HepG2 (cell line): ENCODE data around the gene SMARCA5. TPM values are rescaled to one million over a fixed set of nuclear protein-coding genes. Genes with fewer than 3 reads are reported as not detected.

Experiments
- ATAC-seq: fragments of 200-7000 bp; cut with Tn5 transposase; 3 replicates; pipeline ENCODE4 v1.9.1; 2020; ENCODE audit warnings: mild to moderate bottlenecking, moderate library complexity
- BruUV-seq: library from RNA; stranded (reverse); fragments of 400-500 nt; replicated peaks from 2 replicates; lab custom pipeline; 2021; lab: Mats Ljungman, UMichigan
- CTCF ChIA-PET: fragments of 300-600 bp; formaldehyde crosslinking; extraction: SDS; loops from one replicate; lab custom pipeline; 2021; ENCODE audit warnings: low total read pairs, inconsistent platforms, low intra/inter-chr PET ratio; lab: Yijun Ruan, JAX
- POLR2A ChIA-PET: fragments of 350-600 bp; sonication (Branson Sonifier 250); formaldehyde crosslinking; loops from one replicate; lab custom pipeline; 2020; ENCODE audit warnings: antibody characterized with exemption, inconsistent platforms; lab: Yijun Ruan, JAX
- DNase-seq: peaks from one replicate; pipeline ENCODE4 v3.0.0-alpha.2; 2015; ENCODE audit warnings: low spot score
- FAIRE-seq: peaks from 3 replicates; lab custom pipeline; 2011; peaks lifted over from hg19 to GRCh38; lab: Jason Lieb, UNC
- H2AFZ ChIP-seq: one replicate; pipeline ENCODE4 v1.6.1; 2011; ENCODE audit warnings: low read length, inconsistent platforms
- H3K27ac ChIP-seq: fragments of 300-600 bp; 3 replicates; pipeline ENCODE4 v1.8.0; 2011; ENCODE audit warnings: mixed run types, mild to moderate bottlenecking, mixed read lengths, low read length, inconsistent platforms; ENCODE audit not compliant: insufficient read depth; ENCODE audit errors: extremely low read length
- H3K27me3 ChIP-seq, 2 experiments: fragments of 200-600 bp in 1 of 2; 2 replicates in 1 of 2; 3 replicates in 1 of 2; pipeline versions ENCODE4 v1.6.0 to v1.8.0; 2011; ENCODE audit warnings: low read length in 2 of 2, mild to moderate bottlenecking in 2 of 2, moderate library complexity in 2 of 2, inconsistent platforms in 1 of 2; ENCODE audit not compliant: insufficient read depth in 2 of 2, control insufficient read depth in 1 of 2
- H3K36me3 ChIP-seq, 2 experiments: fragments of 200-600 bp in 1 of 2; replicated peaks in 1 of 2; 2 replicates in 1 of 2; 3 replicates in 1 of 2; pipeline versions ENCODE4 v1.5.1 to v1.8.0; 2011; ENCODE audit warnings: low read length in 2 of 2, inconsistent platforms in 1 of 2; ENCODE audit not compliant: insufficient read depth in 2 of 2, control insufficient read depth in 1 of 2
- H3K4me1 ChIP-seq: 2 replicates; pipeline ENCODE4 v1.5.1; 2012; ENCODE audit warnings: low read length, inconsistent platforms; ENCODE audit not compliant: insufficient read depth
- H3K4me2 ChIP-seq: 2 replicates; pipeline ENCODE4 v1.6.0; 2011; ENCODE audit warnings: low read depth, low read length, inconsistent platforms
- H3K4me3 ChIP-seq, 3 experiments: fragments of 200-600 bp in 1 of 3; sonication (generic), shearing (Covaris generic) in 1 of 3; replicated peaks in 1 of 3; 2 replicates each; pipeline ENCODE4 v1.5.1; 2011 to 2016; ENCODE audit warnings: low read length in 3 of 3, inconsistent platforms in 2 of 3, low read depth in 2 of 3, mild to moderate bottlenecking in 2 of 3, control low read depth in 1 of 3, mixed read lengths in 1 of 3; ENCODE audit not compliant: insufficient read depth in 1 of 3
- H3K79me2 ChIP-seq: one replicate; pipeline ENCODE4 v1.6.1; 2011; ENCODE audit warnings: low read length, inconsistent platforms; ENCODE audit not compliant: insufficient read depth
- H3K9ac ChIP-seq: 2 replicates; pipeline ENCODE4 v1.6.0; 2011; ENCODE audit warnings: mild to moderate bottlenecking, low read depth, low read length, inconsistent platforms; ENCODE audit not compliant: insufficient read depth
- H3K9me3 ChIP-seq: 2 replicates; pipeline ENCODE4 v1.5.1; 2012; ENCODE audit warnings: mild to moderate bottlenecking, low read length
- H4K20me1 ChIP-seq: 2 replicates; pipeline ENCODE4 v1.6.0; 2011; ENCODE audit warnings: inconsistent platforms, mild to moderate bottlenecking, low read length, moderate library complexity; ENCODE audit not compliant: insufficient read depth
- ESRRA ChIP-seq: sonication (generic); formaldehyde crosslinking; IDR thresholded peaks from 2 replicates; pipeline ENCODE4 v1.5.1; 2020; ENCODE audit warnings: mild to moderate bottlenecking, low read depth, missing genetic modification reagents
- HOXD1 ChIP-seq: sonication (generic); formaldehyde crosslinking; IDR thresholded peaks from 2 replicates; pipeline ENCODE4 v1.5.0; 2020; ENCODE audit warnings: missing genetic modification reagents
- KDM5B ChIP-seq: sonication (generic); formaldehyde crosslinking; IDR thresholded peaks from 2 replicates; pipeline ENCODE4 v1.4.0; 2020; ENCODE audit warnings: missing genetic modification reagents, mild to moderate bottlenecking, borderline replicate concordance
- NR2F1 ChIP-seq, 2 experiments: fragments of 450-650 bp in 1 of 2; formaldehyde crosslinking in 1 of 2; IDR thresholded peaks; 2 replicates each; pipeline versions ENCODE4 v1.5.0 to v1.6.1; 2016 to 2020; ENCODE audit warnings: mild to moderate bottlenecking in 1 of 2, missing compliant biosample characterization in 1 of 2, missing genetic modification reagents in 1 of 2, moderate library complexity in 1 of 2
- SMARCC2 ChIP-seq: fragments of 450-650 bp; IDR thresholded peaks from 2 replicates; pipeline ENCODE4 v1.6.1; 2017; ENCODE audit warnings: antibody characterized with exemption, mild to moderate bottlenecking
- SMC3 ChIP-seq: IDR thresholded peaks from 2 replicates; pipeline ENCODE4 v1.6.1; 2011; ENCODE audit warnings: low read length, improper control_type of control experiment
- SRSF9 ChIP-seq: fragments of 200-400 bp; formaldehyde crosslinking; IDR thresholded peaks from 2 replicates; pipeline ENCODE4 v1.6.1; 2018; ENCODE audit warnings: borderline replicate concordance, mild to moderate bottlenecking, low read depth, low read length; ENCODE audit not compliant: insufficient read depth, poor library complexity, severe bottlenecking
- XBP1 ChIP-seq: sonication (generic); formaldehyde crosslinking; IDR thresholded peaks from 2 replicates; pipeline ENCODE4 v1.5.0; 2020; ENCODE audit warnings: missing genetic modification reagents
- ZNF230 ChIP-seq: sonication (generic); formaldehyde crosslinking; IDR thresholded peaks from 2 replicates; pipeline ENCODE4 v1.4.0; 2020; ENCODE audit warnings: mild to moderate bottlenecking, missing genetic modification reagents
- ZNF256 ChIP-seq: sonication (generic); formaldehyde crosslinking; conservative IDR thresholded peaks from 2 replicates; pipeline ENCODE4 v1.4.0; 2020; ENCODE audit warnings: missing genetic modification reagents
- ZNF563 ChIP-seq: sonication (generic); formaldehyde crosslinking; IDR thresholded peaks from 2 replicates; pipeline ENCODE4 v1.8.0; 2022; ENCODE audit warnings: mild to moderate bottlenecking, moderate library complexity, missing genetic modification reagents
- ZNF780A ChIP-seq: sonication (generic); formaldehyde crosslinking; IDR thresholded peaks from 2 replicates; pipeline ENCODE4 v1.8.0; 2022; ENCODE audit warnings: mild to moderate bottlenecking, missing genetic modification reagents, moderate library complexity
- ZNF883 ChIP-seq: sonication (generic); formaldehyde crosslinking; IDR thresholded peaks from 2 replicates; pipeline ENCODE4 v1.5.1; 2020; ENCODE audit warnings: mild to moderate bottlenecking, missing genetic modification reagents; ENCODE audit errors: not compliant biosample characterization
- WGBS: methylation state at CpG from one replicate; pipeline ENCODE4 v1.1.6; 2017; ENCODE audit warnings: low lambda C conversion rate; 5-methylcytosine and 5-hydroxymethylcytosine counted together
- in situ Hi-C: cut with HindIII; loops from 2 replicates; pipeline ENCODE4 v1.10.0; 2017; ENCODE audit warnings: low pct_unique_long_range_greater_than_20kb; ENCODE audit not compliant: extremely low pct_ligation_motif_present
- intact Hi-C: fragments of 100-400 bp; cut with micrococcal nuclease; formaldehyde crosslinking; loops from one replicate; pipeline ENCODE4 v1.10.0; 2022; ENCODE audit not compliant: unreplicated experiment
- polyA plus RNA-seq, 8 experiments: library from polyadenylated mRNA; depleted of rRNA in 3 of 8; stranded (reverse) in 7 of 8; unstranded in 1 of 8; fragments of >200 nt; fragmentation: Illumina TruSeq in 4 of 8; extraction: Trizol in 4 of 8; gene quantifications; 2 replicates each; pipeline versions ENCODE4 v1.2.1 to v1.2.3, GENCODE V29; 2011 to 2016; ENCODE audit warnings: low read depth in 4 of 8, missing spikeins in 1 of 8, mixed read lengths in 1 of 8; ENCODE audit not compliant: insufficient read depth in 1 of 8
- total RNA-seq, 5 experiments: library from RNA; depleted of rRNA; stranded (reverse); fragments of >200 nt; fragmentation: Illumina TruSeq; extraction: Trizol; gene quantifications; 2 replicates each; pipeline ENCODE4 v1.2.3, GENCODE V29; 2016; ENCODE audit warnings: low read depth in 1 of 5
- TF ChIP-seq, protein P1 (sequence below): sonication (generic); formaldehyde crosslinking; IDR thresholded peaks from 2 replicates; pipeline ENCODE4 v1.9.0; 2021; ENCODE audit warnings: missing genetic modification reagents, mild to moderate bottlenecking, borderline replicate concordance
- TF ChIP-seq, protein P2 (sequence below): sonication (generic); formaldehyde crosslinking; conservative IDR thresholded peaks from 2 replicates; pipeline ENCODE4 v1.4.0; 2020; ENCODE audit warnings: missing genetic modification reagents

Gene SMARCA5
- total and polyA plus RNA-seq, 2 of the 13 experiments (the other 11 are each of a cell fraction or from before 2014, with no cell fraction given): 7.0 to 37.5 TPM

DNA sequence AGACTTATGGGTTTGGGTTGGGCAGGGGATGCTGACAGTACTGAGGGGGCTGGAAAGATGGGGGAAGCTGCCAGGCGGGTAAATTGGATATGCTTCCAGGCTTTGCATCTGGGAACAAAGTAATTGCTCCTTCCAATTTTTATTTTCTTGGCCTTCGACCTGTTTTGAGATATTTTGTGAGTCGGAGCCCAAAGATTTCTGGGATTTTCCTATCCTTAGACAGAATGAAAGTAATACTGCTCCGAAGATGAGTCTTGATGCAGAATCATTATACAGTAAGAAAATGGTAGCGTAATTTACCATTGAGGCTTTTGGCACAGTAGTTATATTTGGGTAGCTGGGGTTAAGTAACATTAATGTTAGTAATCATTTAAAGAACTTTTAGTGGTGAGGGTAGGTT lies 1.4 kb downstream of the SMARCA5 start:
- no peak for FAIRE-seq
- Histone ChIP-seq H2AFZ (no peak overlapping the region), H3K27ac (peak overlapping the region; percentile 87), H3K27me3 (no peaks in the 10 kb centered on the region; a peak in 1 of 5 replicates), H3K4me2 (peak overlapping the region; percentile 84), H3K9ac (peak overlapping the region; percentile 94), H3K9me3 (no peaks in the 10 kb centered on the region), H3K4me1 (peaks cover 44% of the 10 kb centered on the region), H3K4me3 (peak overlapping the region; percentile 83 to 93 (median 87)), H3K79me2 (peaks cover 59% of the 10 kb centered on the region), H3K36me3 (peaks cover 0 to 26% of the 10 kb centered on the region in 2 experiments; a peak in 2 of 5 replicates), H4K20me1 (peaks cover 25% of the 10 kb centered on the region)
- no peak for TF ChIP-seq ZNF563 (CRISPR knock-in tag)
- TF ChIP-seq NR2F1 (CRISPR knock-in tag; IDR thresholded peaks at IDR 0.05): no peak
- no peak for TF ChIP-seq ZNF883
- no peak for TF ChIP-seq XBP1 (CRISPR knock-in tag)
- no peak for TF ChIP-seq SMC3
- TF ChIP-seq, protein P1, sequence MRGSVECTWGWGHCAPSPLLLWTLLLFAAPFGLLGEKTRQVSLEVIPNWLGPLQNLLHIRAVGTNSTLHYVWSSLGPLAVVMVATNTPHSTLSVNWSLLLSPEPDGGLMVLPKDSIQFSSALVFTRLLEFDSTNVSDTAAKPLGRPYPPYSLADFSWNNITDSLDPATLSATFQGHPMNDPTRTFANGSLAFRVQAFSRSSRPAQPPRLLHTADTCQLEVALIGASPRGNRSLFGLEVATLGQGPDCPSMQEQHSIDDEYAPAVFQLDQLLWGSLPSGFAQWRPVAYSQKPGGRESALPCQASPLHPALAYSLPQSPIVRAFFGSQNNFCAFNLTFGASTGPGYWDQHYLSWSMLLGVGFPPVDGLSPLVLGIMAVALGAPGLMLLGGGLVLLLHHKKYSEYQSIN (CRISPR knock-in tag): no peak
- ChIA-PET POLR2A (interaction anchor here (1.2 to 1.8 kb wide), 4 partner anchors 10 to 179 kb away, joined by 3 to 8 read pairs (median 4); partner anchors contain the start of gene GAB1), CTCF (no interaction called here)
- no peak for DNase-seq
- intact Hi-C loops (loop anchor here (10.0 kb wide), 3 partner anchors 180 to 330 kb away; partner anchors contain the start of genes GAB1 and USP38), in situ Hi-C loops (loop anchor here (10.0 to 25.0 kb wide), 2 partner anchors 330 to 1597 kb away; partner anchors contain the start of gene USP38)
- BruUV-seq: no TSS peak
- WGBS: 17% methylated on average over 5 of the region's 5 CpGs
- no peak for ATAC-seq

DNA sequence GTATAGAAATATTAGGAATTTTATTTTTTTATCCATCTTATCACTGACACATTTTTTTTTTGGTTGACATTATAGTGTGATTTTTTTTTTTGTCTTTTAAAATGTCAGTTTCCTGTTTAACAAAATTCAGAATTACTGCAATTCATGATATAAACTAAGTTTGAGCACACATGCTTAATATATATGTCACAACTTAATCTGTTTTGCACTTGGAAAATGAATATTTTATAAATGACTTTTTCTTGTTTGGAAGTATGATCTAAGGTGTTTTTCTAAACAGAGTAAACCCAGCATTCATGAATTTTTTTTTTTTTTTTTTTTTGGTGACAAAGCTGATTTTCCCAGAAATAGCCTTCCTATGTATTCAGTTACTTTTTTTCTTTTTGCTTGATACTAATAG lies 2.4 kb downstream of the SMARCA5 start:
- Histone ChIP-seq H3K4me2 (peak overlapping the region; percentile 84), H3K9me3 (no peaks in the 10 kb centered on the region), H3K27me3 (no peaks in the 10 kb centered on the region; a peak in 1 of 5 replicates), H3K79me2 (peaks cover 61% of the 10 kb centered on the region), H4K20me1 (peaks cover 25% of the 10 kb centered on the region), H3K4me1 (peaks cover 44% of the 10 kb centered on the region), H3K27ac (no peak overlapping the region), H2AFZ (no peak overlapping the region), H3K9ac (no peak overlapping the region; the same call in 1 of the 2 replicates), H3K36me3 (peaks cover 2 to 30% of the 10 kb centered on the region in 2 experiments; a peak in 3 of 5 replicates), H3K4me3 (peak overlapping the region in 2 of 3 experiments; percentile 87 to 93; a peak in 2 of 6 replicates)
- ATAC-seq (no peak), FAIRE-seq (no peak), DNase-seq (no peak)
- in situ Hi-C loops (loop anchor here (10.0 to 25.0 kb wide), 2 partner anchors 331 to 1596 kb away; partner anchors contain the start of gene USP38), intact Hi-C loops (loop anchor here (10.0 kb wide), 3 partner anchors 181 to 331 kb away; partner anchors contain the start of genes GAB1 and USP38)
- no TSS peak for BruUV-seq
- POLR2A ChIA-PET: no interaction called here
- CTCF ChIA-PET: no interaction called here
- no peak for TF ChIP-seq SMARCC2
- TF ChIP-seq ZNF230 (CRISPR knock-in tag): no peak
- TF ChIP-seq ZNF780A (CRISPR knock-in tag): no peak
- TF ChIP-seq ZNF256 (CRISPR knock-in tag): no peak
- TF ChIP-seq KDM5B: no peak
- no peak for TF ChIP-seq ESRRA (CRISPR knock-in tag)
- no peak for TF ChIP-seq SRSF9
- no peak for TF ChIP-seq HOXD1 (CRISPR knock-in tag)
- TF ChIP-seq, protein P2, sequence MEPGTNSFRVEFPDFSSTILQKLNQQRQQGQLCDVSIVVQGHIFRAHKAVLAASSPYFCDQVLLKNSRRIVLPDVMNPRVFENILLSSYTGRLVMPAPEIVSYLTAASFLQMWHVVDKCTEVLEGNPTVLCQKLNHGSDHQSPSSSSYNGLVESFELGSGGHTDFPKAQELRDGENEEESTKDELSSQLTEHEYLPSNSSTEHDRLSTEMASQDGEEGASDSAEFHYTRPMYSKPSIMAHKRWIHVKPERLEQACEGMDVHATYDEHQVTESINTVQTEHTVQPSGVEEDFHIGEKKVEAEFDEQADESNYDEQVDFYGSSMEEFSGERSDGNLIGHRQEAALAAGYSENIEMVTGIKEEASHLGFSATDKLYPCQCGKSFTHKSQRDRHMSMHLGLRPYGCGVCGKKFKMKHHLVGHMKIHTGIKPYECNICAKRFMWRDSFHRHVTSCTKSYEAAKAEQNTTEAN (CRISPR knock-in tag): no peak
